Measurements from ENCODE around the gene RFT1.

Gene RFT1

DNA sequence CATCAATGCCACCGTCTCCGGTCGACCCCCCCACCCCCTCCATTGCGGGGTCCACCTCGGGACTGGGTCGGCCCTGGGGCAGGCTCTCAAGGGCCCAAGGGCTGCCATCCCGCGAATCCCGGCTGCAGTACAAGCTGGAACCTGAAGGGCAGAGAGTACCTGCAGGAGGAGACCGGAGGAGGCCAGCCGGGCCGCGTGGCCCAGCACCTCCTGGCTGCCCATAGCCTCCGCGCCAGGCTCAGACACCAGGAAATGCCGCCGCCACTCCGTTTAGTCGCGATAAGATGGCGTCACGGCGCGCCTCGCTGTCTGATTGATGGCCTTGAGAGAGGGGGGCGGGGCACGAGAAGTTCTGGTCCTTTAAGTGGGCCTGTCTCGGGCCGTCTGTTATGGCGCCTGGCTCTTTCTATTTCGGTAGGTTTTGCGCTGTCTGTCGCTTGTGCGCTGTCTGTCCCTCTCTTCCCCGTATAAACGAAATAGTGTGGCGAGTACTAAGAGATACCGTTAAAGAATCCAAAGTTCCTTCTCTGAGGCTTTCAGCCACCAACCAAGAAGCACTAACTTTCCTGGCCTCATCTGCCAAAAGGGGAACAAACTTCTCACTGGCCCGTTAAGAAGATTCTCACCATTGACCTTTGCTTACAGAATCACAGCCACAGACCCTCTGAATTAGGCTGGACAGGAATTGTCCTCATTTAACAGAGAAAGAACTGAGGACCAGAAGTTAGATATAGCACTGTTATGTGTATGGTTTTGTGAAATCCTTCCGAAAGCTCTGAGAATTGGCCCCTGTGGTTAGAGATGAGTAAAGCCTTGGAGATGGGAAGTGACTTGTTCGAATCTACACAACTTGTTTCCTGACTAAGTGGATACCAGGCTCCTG lies at the start of gene RFT1:
Gene RFT1 (minus strand): TSS at position 257 of the 883 bp plus-strand sequence. CDS start 35 bp downstream, at position 222.
- peak; percentile 91 for DNase-seq

DNA sequence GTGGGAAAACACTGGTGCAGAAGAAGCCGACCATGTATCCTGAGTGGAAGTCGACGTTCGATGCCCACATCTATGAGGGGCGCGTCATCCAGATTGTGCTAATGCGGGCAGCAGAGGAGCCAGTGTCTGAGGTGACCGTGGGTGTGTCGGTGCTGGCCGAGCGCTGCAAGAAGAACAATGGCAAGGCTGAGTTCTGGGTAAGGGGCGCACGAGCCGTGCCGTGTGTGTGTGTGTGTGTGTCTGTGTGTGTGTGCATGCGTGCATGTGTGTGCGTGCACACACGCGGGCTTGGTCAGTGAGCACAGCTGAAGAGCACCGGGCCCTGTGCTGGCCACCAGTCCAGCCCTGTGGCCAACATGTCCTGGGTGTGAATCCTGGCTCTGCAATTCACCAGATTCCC lies 49.3 kb upstream of the RFT1 start:
- no peak for DNase-seq

- no peak for DNase-seq
Observed at GRCh38 chr3:53178246-53178645, 48.0 kb upstream of the RFT1 start.

DNA sequence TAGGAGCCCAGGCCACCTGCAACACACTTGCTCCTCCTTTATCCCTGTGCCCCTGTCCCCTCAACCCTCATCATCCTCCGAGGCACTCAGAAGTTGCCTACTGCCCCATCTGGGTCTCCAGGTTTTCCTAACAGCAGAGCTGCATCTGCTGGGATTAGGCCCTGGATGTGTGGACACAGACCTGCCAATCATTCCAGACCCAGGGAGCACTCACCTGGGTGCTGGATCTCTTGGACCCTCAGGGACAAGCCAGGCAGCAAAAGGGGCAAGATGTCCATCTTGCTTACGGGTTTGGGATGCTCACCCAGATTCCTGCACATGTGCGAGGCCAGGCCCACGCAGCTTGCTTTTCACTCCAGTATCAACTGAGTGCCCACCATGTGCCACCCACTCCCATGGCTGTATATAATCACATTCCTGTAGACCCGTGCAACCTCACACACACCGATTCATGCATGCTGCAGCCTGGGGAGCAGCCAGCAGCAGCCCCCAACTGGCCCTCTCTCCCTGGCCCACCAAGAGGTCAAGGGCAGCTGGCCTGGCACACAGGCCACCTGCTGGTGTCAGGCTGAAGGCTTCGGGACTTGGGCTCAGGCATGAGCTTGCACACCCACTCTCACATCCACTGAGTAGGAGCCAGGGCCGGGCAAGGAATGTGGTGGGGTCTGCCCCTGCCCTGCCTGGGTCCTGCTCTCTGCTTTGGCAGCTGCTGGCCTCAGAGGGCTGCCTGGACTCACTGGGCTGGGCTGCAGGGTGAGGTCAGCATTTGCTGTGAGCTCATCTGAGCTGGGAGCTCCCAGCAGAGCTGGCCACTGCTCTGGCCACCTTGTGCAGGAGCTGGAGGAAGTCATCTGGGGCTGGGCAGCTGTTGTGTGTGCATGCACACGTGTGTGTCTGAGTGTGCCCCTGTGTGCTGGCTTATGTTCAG lies 45.6 kb upstream of the RFT1 start:
- DNase-seq = no peak

DNA sequence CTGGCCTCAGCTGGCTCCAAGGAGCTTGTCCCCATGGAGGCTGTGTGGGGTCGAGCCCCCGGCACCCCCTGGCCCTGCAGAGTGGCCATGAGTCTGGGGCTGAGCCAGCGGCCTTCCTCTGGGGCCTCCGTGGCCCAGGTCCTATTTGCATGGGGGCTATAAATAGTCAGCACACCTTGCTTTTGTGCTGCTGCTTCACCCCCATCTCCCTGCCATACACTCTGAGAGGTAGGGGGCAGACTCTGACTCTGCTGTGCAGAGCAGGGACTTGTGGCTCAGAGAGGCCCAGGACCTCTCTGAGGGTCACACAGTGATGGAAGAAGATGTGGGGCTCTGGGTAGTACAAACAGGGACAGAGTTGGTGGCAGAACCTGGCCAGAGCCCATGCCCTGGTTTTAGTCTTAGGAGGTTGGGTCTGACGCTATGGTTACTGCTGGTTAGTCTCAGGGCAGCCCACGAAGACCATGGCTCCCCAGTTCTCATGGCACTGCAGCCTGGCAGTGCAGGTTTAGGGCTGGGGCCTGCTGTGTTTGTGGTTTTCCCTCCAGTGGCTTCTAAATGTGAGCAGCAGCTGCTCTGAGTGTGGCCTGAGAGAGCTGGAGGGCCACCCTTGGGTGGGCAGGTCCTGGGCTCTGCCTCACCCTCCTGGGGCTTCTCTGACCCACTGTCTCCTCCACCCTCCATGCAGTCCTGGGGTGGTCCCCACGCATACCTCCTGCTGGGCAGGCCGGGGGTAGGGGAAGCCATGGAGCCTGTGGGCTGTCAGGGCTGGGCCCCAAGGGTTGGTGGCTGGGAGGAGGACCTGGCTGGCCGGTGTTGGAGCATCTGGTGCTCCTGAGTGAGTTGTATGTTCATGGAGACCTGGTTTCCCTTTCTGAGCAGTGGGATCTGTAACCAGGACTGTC lies 44.4 kb upstream of the RFT1 start:
- DNase-seq = no peak

DNA sequence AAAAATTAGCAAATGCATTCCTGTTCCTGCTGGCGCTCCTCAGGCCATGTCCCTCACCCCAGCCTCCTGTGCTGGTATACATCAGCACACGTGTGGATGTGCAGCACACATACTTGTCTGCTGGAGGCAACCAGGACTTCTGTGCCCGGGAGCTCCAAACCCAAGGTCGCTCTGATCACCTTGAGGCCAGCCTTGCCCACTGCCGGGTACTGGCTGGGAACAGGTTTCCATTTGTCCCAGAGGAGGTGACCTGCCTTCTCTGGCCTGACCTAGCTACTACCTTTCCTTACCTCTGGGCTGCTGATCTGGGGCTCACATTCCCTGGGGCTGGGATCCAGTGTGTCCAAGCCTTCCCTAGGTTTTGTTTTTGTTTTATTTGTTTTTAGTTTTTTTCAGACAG lies 42.9 kb upstream of the RFT1 start:
- no peak for DNase-seq

GRCh38 chr3:53171827-53172505 lies 41.7 kb upstream of the RFT1 start:
- DNase-seq = no peak

DNA sequence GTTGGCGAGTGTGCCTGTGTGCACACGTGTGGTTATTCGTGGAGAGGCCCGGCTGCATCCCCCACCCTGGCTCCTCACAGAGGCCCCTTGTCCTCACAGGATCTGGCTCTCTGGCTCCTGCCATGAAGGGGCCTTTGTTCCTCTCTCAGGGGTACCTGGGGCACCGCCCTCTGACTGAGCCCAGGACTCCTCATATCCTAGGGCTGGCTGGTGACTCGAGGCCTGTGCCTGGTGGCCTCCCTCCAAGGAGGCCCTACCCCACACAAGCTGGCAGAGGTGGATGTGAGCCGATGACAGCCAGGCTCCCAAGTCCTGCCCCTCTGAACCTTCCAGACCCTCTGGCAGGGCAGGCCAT lies 40.8 kb upstream of the RFT1 start:
- no peak for DNase-seq

GRCh38 chr3:53170325-53171063 lies 40.3 kb upstream of the RFT1 start:
- DNase-seq = no peak

DNA sequence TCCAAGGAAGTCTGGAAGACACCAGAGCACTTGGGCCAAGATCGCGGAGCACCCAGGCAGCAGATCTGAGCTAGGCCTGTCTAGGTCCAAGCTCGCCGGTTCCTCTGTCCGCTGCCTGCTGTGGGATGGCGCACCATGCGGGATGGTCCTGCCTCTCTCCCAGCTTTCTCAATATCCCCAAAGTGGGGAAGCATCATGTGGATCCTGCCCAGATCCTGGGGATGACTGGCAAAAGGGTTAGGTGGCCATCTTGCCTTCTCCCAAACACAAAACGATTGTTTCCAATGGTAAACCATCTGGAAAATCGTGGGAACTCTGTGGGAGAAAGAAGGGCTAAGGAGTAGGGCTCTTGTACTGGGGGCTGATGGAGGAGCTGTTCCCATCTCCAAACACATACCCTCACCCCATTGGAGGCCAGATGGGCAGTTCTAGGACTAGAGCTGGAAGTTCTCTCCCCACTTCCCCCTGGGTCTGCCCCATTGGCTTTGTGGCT lies 39.6 kb upstream of the RFT1 start:
- no peak for DNase-seq

GRCh38 chr3:53169045-53169831 lies 39.0 kb upstream of the RFT1 start:
- DNase-seq = no peak

DNA sequence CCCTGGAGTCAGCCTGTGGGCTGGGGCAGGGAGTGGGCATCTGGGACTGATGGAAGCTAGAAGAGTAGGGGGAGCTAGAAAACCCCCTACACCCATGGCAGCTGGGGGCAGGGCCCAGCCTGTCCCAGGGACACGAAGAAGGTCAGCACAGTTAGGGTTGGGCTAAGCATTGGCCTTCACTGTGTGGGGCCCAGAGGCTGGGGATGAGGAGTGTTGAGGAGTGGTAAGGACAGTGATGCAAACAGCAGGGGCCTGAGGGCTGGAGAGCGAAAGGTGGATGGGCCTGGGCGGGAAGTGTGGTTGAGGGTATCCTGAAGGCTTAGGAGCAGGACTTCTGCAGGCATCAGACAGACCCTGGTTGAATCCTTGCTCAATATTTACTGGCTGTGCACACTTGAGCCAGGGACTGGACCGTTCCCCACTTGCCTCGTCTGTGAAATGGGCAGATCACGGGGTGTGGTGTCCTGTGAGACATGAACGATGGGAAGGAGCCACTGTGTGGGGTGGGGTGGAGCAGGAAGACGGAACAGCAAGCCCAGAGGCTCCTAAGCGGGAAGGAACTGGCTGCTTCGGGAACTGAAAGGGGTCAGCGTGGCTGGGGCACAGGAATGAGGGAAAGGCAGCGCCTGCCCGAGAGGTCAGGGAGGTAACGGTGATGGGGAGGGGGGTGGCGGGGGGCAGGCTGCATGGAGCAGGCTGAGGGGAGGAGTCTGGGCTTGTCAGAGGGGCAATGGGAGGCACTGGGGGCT lies 38.1 kb upstream of the RFT1 start:
- no peak for DNase-seq

- DNase-seq = no peak
Observed at GRCh38 chr3:53167418-53168174, 37.4 kb upstream of the RFT1 start.

DNA sequence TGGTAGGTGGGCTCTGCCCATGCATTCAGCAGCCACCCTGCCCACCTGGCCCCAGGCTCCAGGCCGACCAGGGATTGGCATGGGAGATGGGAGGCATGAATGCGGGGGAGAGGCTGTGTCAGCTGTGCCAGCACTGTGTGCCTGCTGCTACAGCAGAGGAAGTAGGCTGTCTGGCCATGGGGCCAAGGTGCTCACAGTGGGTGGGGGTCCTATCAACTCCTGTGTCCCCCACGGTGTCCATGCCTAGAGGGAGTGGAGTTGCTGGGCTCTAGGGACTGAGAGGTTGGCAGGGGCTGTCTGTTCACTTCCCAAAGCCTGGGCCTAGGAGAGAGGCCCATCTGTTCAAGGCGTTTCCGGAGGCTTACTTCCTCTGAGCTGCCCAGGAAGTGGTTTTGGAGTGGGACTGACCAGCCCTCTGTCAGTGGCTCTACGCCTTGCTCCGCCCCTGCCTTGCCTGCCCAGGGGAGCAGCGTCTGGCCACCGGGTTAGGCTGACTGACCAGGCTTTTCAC lies 36.6 kb upstream of the RFT1 start:
- no peak for DNase-seq

- DNase-seq = no peak
Observed at GRCh38 chr3:53166206-53166605, 36.0 kb upstream of the RFT1 start.

DNA sequence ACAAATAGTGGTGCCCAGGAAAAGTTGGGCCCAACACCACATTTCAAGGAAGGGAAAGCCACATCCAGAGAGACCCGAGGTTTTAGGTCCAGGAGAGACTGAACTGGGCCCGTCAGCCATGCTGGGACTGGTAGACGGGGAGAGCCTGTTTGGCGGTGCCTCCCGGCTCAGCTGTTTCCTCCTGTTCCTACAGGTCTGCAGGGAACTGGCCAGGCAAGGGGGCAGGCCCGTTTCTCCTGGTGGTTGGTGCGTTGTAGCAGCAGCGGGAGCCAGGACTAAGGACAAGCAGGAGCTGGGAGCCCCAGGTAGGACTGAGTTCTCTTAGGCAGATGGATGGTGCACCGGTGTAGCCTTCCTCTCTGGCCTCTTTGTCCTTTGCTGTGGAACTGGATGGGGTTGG lies 34.7 kb upstream of the RFT1 start:
- DNase-seq = no peak

GRCh38 chr3:53163444-53164387 lies 33.5 kb upstream of the RFT1 start:
- no peak for DNase-seq

Data from NCI-H146 (cell line).